Measurements from ENCODE around the gene XXYLT1. TPM values are rescaled to one million over a fixed set of nuclear protein-coding genes. Genes with fewer than 3 reads are reported as not detected.
"Not testable (repeated sequence)": the region's sequence is repeated elsewhere in the genome, so short reads cannot be mapped to it uniquely, and the experiment has no call there.

XXYLT1 gene
- total RNA-seq, 3 donors from 2014 or later: 10.0 to 10.7 (median 10.2) TPM

GRCh38 chr3:195236801-195237570 is 34.0 kb downstream of the XXYLT1 start:
- intact Hi-C loops (cut with DNase I, micrococcal nuclease): no loop called here
- Histone ChIP-seq H3K9me3 (no peaks in the 10 kb centered on the region), H3K4me3 (no peak overlapping the region), H3K4me1 (ENCODE audit: low read depth) (no peaks in the 10 kb centered on the region), H3K36me3 (ENCODE audit: low read depth) (no peaks in the 10 kb centered on the region)
- no peak for DNase-seq
- ATAC-seq: no peak
- TF ChIP-seq CTCF (IDR thresholded peaks at IDR 0.05): no peak

- no peak for DNase-seq
- Histone ChIP-seq H3K9me3 (no peaks in the 10 kb centered on the region), H3K36me3 (ENCODE audit: low read depth) (no peaks in the 10 kb centered on the region), H3K4me1 (ENCODE audit: low read depth) (no peaks in the 10 kb centered on the region), H3K4me3 (no peak overlapping the region)
- TF ChIP-seq CTCF (IDR thresholded peaks at IDR 0.05): no peak
- intact Hi-C loops (cut with DNase I, micrococcal nuclease): no loop called here
- no peak for ATAC-seq
These were observed 34.7 kb downstream of the XXYLT1 start for GRCh38 chr3:195236076-195236798.

GRCh38 chr3:195230244-195230643 is 40.7 kb downstream of the XXYLT1 start:
- DNase-seq: no peak
- Histone ChIP-seq H3K9me3 (no peaks in the 10 kb centered on the region), H3K36me3 (ENCODE audit: low read depth) (no peaks in the 10 kb centered on the region), H3K4me3 (no peak overlapping the region), H3K4me1 (ENCODE audit: low read depth) (no peaks in the 10 kb centered on the region)
- intact Hi-C loops (cut with DNase I, micrococcal nuclease): no loop called here
- ATAC-seq: no peak
- TF ChIP-seq CTCF (IDR thresholded peaks at IDR 0.05): no peak

- H3K36me3 ChIP-seq (ENCODE audit: low read depth); H3K4me3 ChIP-seq; DNase-seq; H3K9me3 ChIP-seq; ATAC-seq; H3K4me1 ChIP-seq (ENCODE audit: low read depth); intact Hi-C loops (cut with DNase I, micrococcal nuclease): not testable (repeated sequence)
These were observed 42.1 kb downstream of the XXYLT1 start for GRCh38 chr3:195228886-195229285.

- intact Hi-C loops (cut with DNase I, micrococcal nuclease): no loop called here
- peaks cover 8% of the 10 kb centered on the region for H3K4me1 ChIP-seq (ENCODE audit: low read depth)
- H3K4me3 ChIP-seq: no peak overlapping the region
- DNase-seq (no peak), ATAC-seq (no peak)
- no peaks in the 10 kb centered on the region for H3K9me3 ChIP-seq
- no peaks in the 10 kb centered on the region for H3K36me3 ChIP-seq (ENCODE audit: low read depth)
- no peak for TF ChIP-seq CTCF (IDR thresholded peaks at IDR 0.05)
These were observed 43.1 kb downstream of the XXYLT1 start for GRCh38 chr3:195227871-195228270.

- DNase-seq (peak in 1 of 3 donors; percentile 22), ATAC-seq (peak; percentile 54)
- no peak for TF ChIP-seq CTCF (IDR thresholded peaks at IDR 0.05)
- Histone ChIP-seq H3K9me3 (no peaks in the 10 kb centered on the region), H3K4me1 (ENCODE audit: low read depth) (peaks cover 8% of the 10 kb centered on the region), H3K36me3 (ENCODE audit: low read depth) (no peaks in the 10 kb centered on the region), H3K4me3 (no peak overlapping the region)
- intact Hi-C loops (cut with DNase I, micrococcal nuclease): no loop called here
These were observed 44.0 kb downstream of the XXYLT1 start for GRCh38 chr3:195226900-195227447.
